PC-3 (cell line): ENCODE data around the gene LRRC56. TPM values are rescaled to one million over a fixed set of nuclear protein-coding genes. Genes with fewer than 3 reads are reported as not detected.

Experiments
- ATAC-seq: fragments of 200-7000 bp; cut with Tn5 transposase; 2 replicates; pipeline ENCODE4 v1.9.1; 2020; ENCODE audit warnings: mild to moderate bottlenecking, moderate library complexity
- BruUV-seq: library from RNA; stranded (reverse); fragments of 400-500 nt; replicated peaks from 2 replicates; lab custom pipeline; 2021; lab: Mats Ljungman, UMichigan
- CTCF ChIA-PET: fragments of 300-600 bp; sonication (Branson Sonifier 250); formaldehyde crosslinking; loops from one replicate; lab custom pipeline; 2022; ENCODE audit warnings: antibody characterized with exemption; lab: Charles Lee
- POLR2A ChIA-PET: fragments of 300-600 bp; sonication (Branson Sonifier 250); formaldehyde crosslinking; loops from one replicate; lab custom pipeline; 2022; ENCODE audit warnings: antibody characterized with exemption; ENCODE audit not compliant: unreplicated experiment; lab: Charles Lee
- DNase-seq: peaks from one replicate; pipeline ENCODE4 v3.0.0-alpha.2; 2015
- H2AFZ ChIP-seq: fragments of 300-600 bp; sonication (generic); 2 replicates; pipeline ENCODE4 v1.6.0; 2016; ENCODE audit warnings: antibody characterized with exemption, low read length
- H3F3A ChIP-seq: fragments of 300-600 bp; sonication (generic); one replicate; pipeline ENCODE4 v1.6.0; 2017; ENCODE audit warnings: antibody characterized with exemption, low read length, control low read depth, mild to moderate bottlenecking; ENCODE audit not compliant: unreplicated experiment
- H3K27ac ChIP-seq: fragments of 300-600 bp; sonication (generic); 2 replicates; pipeline ENCODE4 v1.5.1; 2016; ENCODE audit warnings: mild to moderate bottlenecking, low read length
- H3K27me3 ChIP-seq: fragments of 300-600 bp; sonication (generic); 2 replicates; pipeline ENCODE4 v1.6.1; 2016; ENCODE audit warnings: low read length, mixed read lengths
- H3K36me3 ChIP-seq: fragments of 300-600 bp; sonication (generic); 2 replicates; pipeline ENCODE4 v1.6.1; 2016; ENCODE audit warnings: low read depth, mixed run types, low read length, mixed read lengths
- H3K4me1 ChIP-seq: fragments of 300-600 bp; sonication (generic); 2 replicates; pipeline ENCODE4 v1.5.1; 2016; ENCODE audit warnings: low read length; ENCODE audit not compliant: insufficient read depth
- H3K4me2 ChIP-seq: fragments of 300-600 bp; sonication (generic); 2 replicates; pipeline ENCODE4 v1.6.0; 2016; ENCODE audit warnings: low read length
- H3K4me3 ChIP-seq: fragments of 300-600 bp; sonication (generic); 2 replicates; pipeline ENCODE4 v1.5.1; 2016; ENCODE audit warnings: mild to moderate bottlenecking, low read length, mixed read lengths
- H3K79me2 ChIP-seq: fragments of 300-600 bp; sonication (generic); 2 replicates; pipeline ENCODE4 v1.6.1; 2017; ENCODE audit warnings: low read length, mixed read lengths
- H3K9ac ChIP-seq: fragments of 300-600 bp; sonication (generic); 2 replicates; pipeline ENCODE4 v1.6.0; 2016; ENCODE audit warnings: mild to moderate bottlenecking, low read length
- H3K9me2 ChIP-seq: fragments of 300-600 bp; sonication (generic); replicated peaks from 2 replicates; pipeline ENCODE4 v1.6.1; 2016; ENCODE audit warnings: mixed run types, low read length, mixed read lengths
- H3K9me3 ChIP-seq: fragments of 300-600 bp; sonication (generic); 2 replicates; pipeline ENCODE4 v1.6.1; 2016; ENCODE audit warnings: low read length, mixed read lengths
- H4K20me1 ChIP-seq: fragments of 300-600 bp; sonication (generic); 2 replicates; pipeline ENCODE4 v1.6.1; 2016; ENCODE audit warnings: low read length, mixed read lengths
- CTCF ChIP-seq: fragments of 300-600 bp; sonication (generic); conservative IDR thresholded peaks from 2 replicates; pipeline ENCODE4 v1.5.1; 2017; ENCODE audit warnings: antibody characterized with exemption, low read depth, mild to moderate bottlenecking, low read length
- EZH2 ChIP-seq: fragments of 300-600 bp; sonication (generic); IDR thresholded peaks from one replicate; pipeline ENCODE4 v1.6.1; 2017; ENCODE audit warnings: antibody characterized with exemption, mild to moderate bottlenecking, low read length; ENCODE audit not compliant: unreplicated experiment
- EZH2phosphoT487 ChIP-seq: fragments of 300-600 bp; sonication (generic); IDR thresholded peaks from 2 replicates; pipeline ENCODE4 v1.6.1; 2018; ENCODE audit warnings: mild to moderate bottlenecking, antibody characterized with exemption, low read length, borderline replicate concordance
- intact Hi-C: fragments of 100-400 bp; cut with micrococcal nuclease; formaldehyde crosslinking; loops from 2 replicates; pipeline ENCODE4 v1.9.0; 2023
- total RNA-seq: library from RNA; depleted of rRNA; stranded (reverse); fragments of >200 nt; gene quantifications from 2 replicates; pipeline ENCODE4 v1.2.3, GENCODE V29; 2014

The LRRC56 gene
- total RNA-seq, 1 experiment from 2014 or later: 1.5 TPM

- ChIA-PET POLR2A (no interaction called here), CTCF (no interaction called here)
- ATAC-seq (no peak), DNase-seq (no peak)
- no peak overlapping the region for H3K4me2 ChIP-seq
- H3K9me2 ChIP-seq: no peaks in the 10 kb centered on the region
- no peak overlapping the region for H2AFZ ChIP-seq
- no peak overlapping the region for H3K4me3 ChIP-seq
- H4K20me1 ChIP-seq: no peaks in the 10 kb centered on the region
- H3K4me1 ChIP-seq: no peaks in the 10 kb centered on the region
- TF ChIP-seq CTCF: no peak
- no peak for TF ChIP-seq EZH2
- no peak for TF ChIP-seq EZH2phosphoT487
- H3K27ac ChIP-seq: no peak overlapping the region
- no peaks in the 10 kb centered on the region for H3F3A ChIP-seq
- peaks cover 36% of the 10 kb centered on the region for H3K36me3 ChIP-seq
- intact Hi-C loops: no loop called here
- no TSS peak for BruUV-seq
- H3K27me3 ChIP-seq: no peaks in the 10 kb centered on the region
- 0 out of 2 replicates have a peak, but pooled peaks cover 4% of the 10 kb centered on the region for H3K79me2 ChIP-seq
- H3K9me3 ChIP-seq: no peaks in the 10 kb centered on the region
- H3K9ac ChIP-seq: no peak overlapping the region
Measured at GRCh38 chr11:595400-595799, 58.1 kb downstream of the LRRC56 start.

- H3K79me2 ChIP-seq: 0 out of 2 replicates have a peak, but pooled peaks cover 4% of the 10 kb centered on the region
- CTCF ChIA-PET: no interaction called here
Measured at GRCh38 chr11:596374-596773, 59.0 kb downstream of the LRRC56 start.

More at GRCh38 chr11:596374-596773, 59.0 kb downstream of the LRRC56 start:
- no peak overlapping the region for H3K27ac ChIP-seq
- H3K9ac ChIP-seq: no peak overlapping the region
- no peaks in the 10 kb centered on the region for H3K9me2 ChIP-seq
- intact Hi-C loops: no loop called here
- peaks cover 30% of the 10 kb centered on the region for H3K36me3 ChIP-seq
- H3K9me3 ChIP-seq: no peaks in the 10 kb centered on the region
- no peak for DNase-seq
- TF ChIP-seq CTCF: no peak
- TF ChIP-seq EZH2: no peak
- no peak for TF ChIP-seq EZH2phosphoT487
- H4K20me1 ChIP-seq: no peaks in the 10 kb centered on the region
- no peaks in the 10 kb centered on the region for H3K4me1 ChIP-seq
- H3F3A ChIP-seq: no peaks in the 10 kb centered on the region
- POLR2A ChIA-PET: no interaction called here
- H3K4me2 ChIP-seq: no peak overlapping the region
- no TSS peak for BruUV-seq
- no peak overlapping the region for H3K4me3 ChIP-seq
- no peaks in the 10 kb centered on the region for H3K27me3 ChIP-seq
- no peak overlapping the region for H2AFZ ChIP-seq
- no peak for ATAC-seq
